NT2/D1 (cell line): Measurements from ENCODE around the gene TBC1D22B.

Experiments used
- DNase-seq: peaks from one replicate; pipeline ENCODE4 v3.0.0-alpha.2; 2011; ENCODE audit warnings: low read depth, low spot score
- H3K27me3 ChIP-seq: 2 replicates; pipeline ENCODE4 v1.6.0; 2011; ENCODE audit warnings: mild to moderate bottlenecking; ENCODE audit not compliant: insufficient read length, insufficient read depth
- H3K36me3 ChIP-seq: 2 replicates; pipeline ENCODE4 v1.6.1; 2011; ENCODE audit warnings: mild to moderate bottlenecking, low read length, mixed read lengths; ENCODE audit not compliant: insufficient read depth, insufficient read length
- H3K4me1 ChIP-seq: 2 replicates; pipeline ENCODE4 v1.5.1; 2011; ENCODE audit not compliant: insufficient read depth, insufficient read length
- H3K4me3 ChIP-seq: 2 replicates; pipeline ENCODE4 v1.5.1; 2011; ENCODE audit warnings: low read depth; ENCODE audit not compliant: insufficient read length
- H3K9ac ChIP-seq: 2 replicates; pipeline ENCODE4 v1.6.0; 2011; ENCODE audit warnings: low read depth; ENCODE audit not compliant: insufficient read length
- H3K9me3 ChIP-seq: 2 replicates; pipeline ENCODE4 v1.5.1; 2011; ENCODE audit warnings: mild to moderate bottlenecking, low read length; ENCODE audit not compliant: insufficient read depth
- SUZ12 ChIP-seq: IDR thresholded peaks from 2 replicates; pipeline ENCODE4 v1.6.1; 2011; ENCODE audit not compliant: insufficient read length, insufficient read depth; ENCODE audit errors: extremely low read depth
- YY1 ChIP-seq: IDR thresholded peaks from 2 replicates; pipeline ENCODE4 v1.6.1; 2011; ENCODE audit not compliant: insufficient read length, insufficient read depth
- ZNF274 ChIP-seq: IDR thresholded peaks from 2 replicates; pipeline ENCODE4 v1.6.1; 2011; ENCODE audit warnings: mild to moderate bottlenecking, low read depth, low read length

The TBC1D22B gene

GRCh38 chr6:37232430-37233017 is 25.0 kb upstream of the TBC1D22B start:
- H3K4me1 ChIP-seq, result peaks cover 2% of the 10 kb centered on the region
- no peak overlapping the region for H3K9ac ChIP-seq
- no peak for TF ChIP-seq YY1
- no peak for TF ChIP-seq ZNF274
- no peak for TF ChIP-seq SUZ12
- DNase-seq, result no peak
- H3K4me3 ChIP-seq, result no peak overlapping the region
- no peaks in the 10 kb centered on the region; the same call in 1 of the 2 replicates for H3K9me3 ChIP-seq
- H3K36me3 ChIP-seq, result no peaks in the 10 kb centered on the region
- no peaks in the 10 kb centered on the region for H3K27me3 ChIP-seq

- Histone ChIP-seq H3K4me3 (no peak overlapping the region), H3K4me1 (peaks cover 2% of the 10 kb centered on the region), H3K9me3 (no peaks in the 10 kb centered on the region; the same call in 1 of the 2 replicates), H3K27me3 (no peaks in the 10 kb centered on the region), H3K36me3 (no peaks in the 10 kb centered on the region), H3K9ac (no peak overlapping the region)
- TF ChIP-seq ZNF274, result no peak
- no peak for TF ChIP-seq SUZ12
- TF ChIP-seq YY1, result no peak
- DNase-seq, result no peak
These were observed 24.0 kb upstream of the TBC1D22B start for GRCh38 chr6:37233541-37233940.

DNA sequence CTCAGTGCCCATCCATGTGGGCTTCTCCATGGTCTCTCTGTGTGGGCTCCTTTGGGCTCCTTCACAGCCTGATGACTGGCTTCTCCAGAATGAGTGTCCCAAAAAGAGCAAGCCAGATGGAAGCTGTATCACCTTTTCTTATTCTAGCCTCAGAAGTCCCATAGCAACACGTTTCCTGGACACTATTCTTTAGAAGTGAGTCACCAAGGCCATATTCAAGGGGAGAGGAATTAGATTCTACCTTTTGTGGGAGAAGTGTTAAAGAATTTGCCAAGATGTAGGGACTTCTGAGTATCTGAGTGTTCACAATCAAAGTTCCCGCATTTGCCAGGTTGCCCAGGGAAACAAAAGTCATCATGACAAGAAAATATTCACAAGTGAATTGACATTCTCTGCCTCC is 20.7 kb upstream of the TBC1D22B start:
- H3K4me3 ChIP-seq, result no peak overlapping the region
- DNase-seq, result no peak
- H3K9me3 ChIP-seq, result no peaks in the 10 kb centered on the region; the same call in 1 of the 2 replicates
- no peaks in the 10 kb centered on the region for H3K27me3 ChIP-seq
- no peak for TF ChIP-seq SUZ12
- no peak for TF ChIP-seq ZNF274
- no peak for TF ChIP-seq YY1
- H3K36me3 ChIP-seq, result no peaks in the 10 kb centered on the region
- no peaks in the 10 kb centered on the region for H3K4me1 ChIP-seq
- no peak overlapping the region for H3K9ac ChIP-seq

- Histone ChIP-seq H3K27me3 (no peaks in the 10 kb centered on the region), H3K4me3 (no peak overlapping the region), H3K9me3 (no peaks in the 10 kb centered on the region; the same call in 1 of the 2 replicates), H3K9ac (no peak overlapping the region), H3K36me3 (no peaks in the 10 kb centered on the region), H3K4me1 (no peaks in the 10 kb centered on the region)
- DNase-seq, result no peak
- TF ChIP-seq YY1 (no peak), SUZ12 (no peak), ZNF274 (no peak)
These were observed 19.8 kb upstream of the TBC1D22B start for GRCh38 chr6:37237789-37238188.

- Histone ChIP-seq H3K4me1 (no peaks in the 10 kb centered on the region), H3K9me3 (no peaks in the 10 kb centered on the region; the same call in 1 of the 2 replicates), H3K27me3 (no peaks in the 10 kb centered on the region), H3K9ac (no peak overlapping the region), H3K36me3 (no peaks in the 10 kb centered on the region), H3K4me3 (no peak overlapping the region)
- no peak for DNase-seq
- TF ChIP-seq SUZ12, result no peak
- TF ChIP-seq ZNF274, result no peak
- no peak for TF ChIP-seq YY1
These were observed 19.2 kb upstream of the TBC1D22B start for GRCh38 chr6:37238381-37238780.

- H3K9me3 ChIP-seq, result no peaks in the 10 kb centered on the region; the same call in 1 of the 2 replicates
- no peaks in the 10 kb centered on the region for H3K27me3 ChIP-seq
- H3K4me3 ChIP-seq, result no peak overlapping the region
- no peak overlapping the region for H3K9ac ChIP-seq
- no peaks in the 10 kb centered on the region for H3K36me3 ChIP-seq
- no peak for DNase-seq
- TF ChIP-seq ZNF274 (no peak), YY1 (no peak), SUZ12 (no peak)
- H3K4me1 ChIP-seq, result no peaks in the 10 kb centered on the region
These were observed 18.0 kb upstream of the TBC1D22B start for GRCh38 chr6:37239526-37239925.

DNA sequence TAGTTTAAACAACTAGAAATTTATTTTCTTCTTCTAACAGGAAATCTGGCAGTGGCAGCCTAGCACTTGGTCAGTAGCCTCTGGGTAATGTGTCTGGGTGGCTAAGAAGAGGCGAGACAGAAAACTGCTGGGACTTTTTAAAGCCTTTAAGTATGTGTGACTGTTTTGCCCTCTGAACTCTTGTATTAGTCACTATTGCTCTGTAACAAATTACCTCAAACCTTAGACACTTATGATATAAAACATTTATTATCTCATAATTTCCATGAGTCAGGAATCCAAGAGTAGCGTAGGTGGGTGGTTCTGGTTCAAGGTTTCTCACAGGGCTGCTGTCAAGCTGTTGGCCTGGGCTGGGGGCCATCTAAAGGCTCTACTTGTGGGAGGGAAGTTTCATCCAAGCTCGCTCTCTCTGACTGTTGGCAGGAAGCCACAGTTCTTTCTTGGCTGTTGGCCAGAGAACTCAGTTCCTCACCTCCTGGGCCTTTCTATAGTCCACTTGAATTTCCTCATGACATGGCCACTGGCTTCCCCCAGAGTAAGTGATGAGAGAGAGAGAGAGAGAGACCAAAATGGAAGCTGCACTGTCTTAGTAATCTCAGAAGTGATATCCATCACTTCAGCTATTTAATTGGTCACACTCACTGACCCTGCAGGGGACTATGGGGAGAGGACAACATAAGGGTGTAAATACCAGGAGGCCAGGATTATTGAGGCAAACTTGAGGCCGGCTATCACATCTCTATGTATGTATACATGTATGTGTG is 17.4 kb upstream of the TBC1D22B start:
- TF ChIP-seq ZNF274 (no peak), YY1 (no peak)

DNA sequence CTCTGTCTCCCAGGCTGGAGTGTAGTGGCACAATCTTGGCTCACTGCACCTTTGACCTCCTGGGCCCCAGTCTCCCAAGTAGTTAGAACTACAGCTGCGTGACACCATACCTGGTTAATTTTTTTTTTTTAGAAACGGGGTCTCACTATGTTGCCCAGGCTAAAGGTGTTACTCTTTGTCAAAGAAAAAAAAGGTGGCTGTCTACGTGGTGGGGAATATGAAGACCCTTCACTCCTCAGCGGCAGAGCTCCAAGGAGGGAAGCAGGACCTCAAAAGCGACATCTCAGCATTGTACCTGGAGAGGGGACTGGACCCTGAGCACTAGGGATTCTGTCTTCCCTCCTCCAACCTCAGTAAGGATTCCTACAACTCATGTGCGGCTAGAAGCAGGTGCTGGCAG is 16.4 kb upstream of the TBC1D22B start:
- no peaks in the 10 kb centered on the region for H3K36me3 ChIP-seq
- H3K4me1 ChIP-seq, result no peaks in the 10 kb centered on the region
- no peak overlapping the region for H3K9ac ChIP-seq
- no peaks in the 10 kb centered on the region for H3K9me3 ChIP-seq
- no peaks in the 10 kb centered on the region for H3K27me3 ChIP-seq
- no peak for DNase-seq
- no peak overlapping the region for H3K4me3 ChIP-seq
- TF ChIP-seq ZNF274 (no peak), YY1 (no peak), SUZ12 (no peak)

More for the DNA sequence above, 17.4 kb upstream of the TBC1D22B start:
- Histone ChIP-seq H3K4me1 (no peaks in the 10 kb centered on the region), H3K9ac (no peak overlapping the region), H3K27me3 (no peaks in the 10 kb centered on the region), H3K9me3 (no peaks in the 10 kb centered on the region; the same call in 1 of the 2 replicates), H3K4me3 (no peak overlapping the region), H3K36me3 (no peaks in the 10 kb centered on the region)
- no peak for DNase-seq
